Stimulated activated CD4-positive, alpha-beta T cell treated with anti-CD3 and anti-CD28 coated beads, TNF-alpha, amount 100 ng/mL, for 48 hours (primary cell): ENCODE measurements around the gene XPNPEP2.

ENCODE experiments used
- DNase-seq, 3 donors: peaks; one replicate each; pipeline ENCODE4 v3.0.0-alpha.2; 2020; ENCODE audit warnings: low read depth in 3 of 3

The XPNPEP2 gene

GRCh38 chrX:129748305-129748704 lies 9.5 kb downstream of the XPNPEP2 start:
- no peak for DNase-seq

GRCh38 chrX:129749069-129749468 lies 10.3 kb downstream of the XPNPEP2 start:
- no peak for DNase-seq

GRCh38 chrX:129750971-129751370 lies 12.2 kb downstream of the XPNPEP2 start:
- DNase-seq, result no peak

- no peak for DNase-seq
These were observed 15.6 kb downstream of the XPNPEP2 start for GRCh38 chrX:129754056-129755024.

GRCh38 chrX:129755779-129756650 lies 17.2 kb downstream of the XPNPEP2 start:
- DNase-seq, result no peak

GRCh38 chrX:129759576-129760061 lies 20.8 kb downstream of the XPNPEP2 start:
- peak in 2 of 3 donors; percentile 42 to 45 for DNase-seq

- no peak for DNase-seq
These were observed 21.4 kb downstream of the XPNPEP2 start for GRCh38 chrX:129760155-129760554.

- DNase-seq, result no peak
These were observed 22.2 kb downstream of the XPNPEP2 start for GRCh38 chrX:129760981-129761380.

GRCh38 chrX:129761596-129761995 lies 22.8 kb downstream of the XPNPEP2 start:
- no peak for DNase-seq

GRCh38 chrX:129762448-129762847 lies 23.7 kb downstream of the XPNPEP2 start:
- no peak for DNase-seq

GRCh38 chrX:129763666-129764065 lies 24.9 kb downstream of the XPNPEP2 start:
- DNase-seq, result no peak

GRCh38 chrX:129768186-129768585 lies 29.4 kb downstream of the XPNPEP2 start:
- no peak for DNase-seq

GRCh38 chrX:129768586-129769466 lies 30.0 kb downstream of the XPNPEP2 start:
- no peak for DNase-seq

GRCh38 chrX:129769467-129770154 lies 30.8 kb downstream of the XPNPEP2 start:
- peak in 2 of 3 donors; percentile 59 to 61 for DNase-seq

GRCh38 chrX:129771266-129771995 lies 32.7 kb downstream of the XPNPEP2 start:
- no peak for DNase-seq

- no peak for DNase-seq
These were observed 34.1 kb downstream of the XPNPEP2 start for GRCh38 chrX:129772796-129773431.

GRCh38 chrX:129773649-129774458 lies 35.1 kb downstream of the XPNPEP2 start:
- no peak for DNase-seq

GRCh38 chrX:129777218-129778030 lies 38.6 kb downstream of the XPNPEP2 start:
- DNase-seq, result peak in 2 of 3 donors; percentile 51 to 52
